Stimulated activated CD8-positive, alpha-beta memory T cell treated with anti-CD3 and anti-CD28 coated beads, Interleukin-7, amount 100 ng/mL, for 48 hours (primary cell): ENCODE data around the gene WDR70.
"Not testable (repeated sequence)": the region's sequence is repeated elsewhere in the genome, so short reads cannot be mapped to it uniquely, and the experiment has no call there.

ENCODE experiments used
- DNase-seq, 2 donors: peaks; one replicate each; pipeline ENCODE4 v3.0.0-alpha.2; 2020; ENCODE audit warnings: low read depth in 1 of 2; ENCODE audit errors: extremely low read depth in 1 of 2

The WDR70 gene

GRCh38 chr5:37628876-37629275 lies 249.8 kb downstream of the WDR70 start:
- no peak for DNase-seq

GRCh38 chr5:37631939-37632338 lies 252.8 kb downstream of the WDR70 start:
- DNase-seq, result no peak

GRCh38 chr5:37637165-37637845 lies 258.2 kb downstream of the WDR70 start:
- DNase-seq, result no peak

GRCh38 chr5:37638897-37639296 lies 259.8 kb downstream of the WDR70 start:
- DNase-seq, result no peak

GRCh38 chr5:37640088-37640487 lies 261.0 kb downstream of the WDR70 start:
- no peak for DNase-seq

GRCh38 chr5:37641933-37642332 lies 262.8 kb downstream of the WDR70 start:
- no peak for DNase-seq

- DNase-seq, result no peak
Measured at GRCh38 chr5:37645707-37646106, 266.6 kb downstream of the WDR70 start.

- not testable (repeated sequence) for DNase-seq
Measured at GRCh38 chr5:37654566-37654965, 275.4 kb downstream of the WDR70 start.

GRCh38 chr5:37657046-37657445 lies 277.9 kb downstream of the WDR70 start:
- no peak for DNase-seq

GRCh38 chr5:37658440-37658839 lies 279.3 kb downstream of the WDR70 start:
- DNase-seq, result no peak

GRCh38 chr5:37660319-37660718 lies 281.2 kb downstream of the WDR70 start:
- no peak for DNase-seq

- DNase-seq, result no peak
Measured at GRCh38 chr5:37661227-37661920, 282.3 kb downstream of the WDR70 start.

GRCh38 chr5:37661951-37662350 lies 282.8 kb downstream of the WDR70 start:
- no peak for DNase-seq

- no peak for DNase-seq
Measured at GRCh38 chr5:37662362-37662761, 283.2 kb downstream of the WDR70 start.

GRCh38 chr5:37662789-37663485 lies 283.8 kb downstream of the WDR70 start:
- no peak for DNase-seq

- no peak for DNase-seq
Measured at GRCh38 chr5:37663538-37663937, 284.4 kb downstream of the WDR70 start.

GRCh38 chr5:37664551-37664950 lies 285.4 kb downstream of the WDR70 start:
- DNase-seq, result no peak

GRCh38 chr5:37665272-37665671 lies 286.2 kb downstream of the WDR70 start:
- DNase-seq, result no peak

- DNase-seq, result no peak
Measured at GRCh38 chr5:37665889-37666288, 286.8 kb downstream of the WDR70 start.

- DNase-seq, result no peak
Measured at GRCh38 chr5:37667430-37667829, 288.3 kb downstream of the WDR70 start.

- no peak for DNase-seq
Measured at GRCh38 chr5:37667846-37668245, 288.7 kb downstream of the WDR70 start.

GRCh38 chr5:37668524-37669047 lies 289.5 kb downstream of the WDR70 start:
- no peak for DNase-seq
